HG03432 (cell line): ENCODE data around the gene ANKRD49.
A peak's percentile ranks its signal among the peaks of the same experiment; 100 is the strongest.
"Not testable (repeated sequence)": the region's sequence is repeated elsewhere in the genome, so short reads cannot be mapped to it uniquely, and the experiment has no call there.

Experiments used
- ATAC-seq: cut with Tn5 transposase; IDR thresholded peaks from one replicate; pipeline ENCODE4 v1.9.1; 2021; ENCODE audit warnings: mild to moderate bottlenecking, moderate library complexity; ENCODE audit not compliant: unreplicated experiment

ANKRD49 gene

GRCh38 chr11:94506513-94506912, 12.7 kb downstream of the ANKRD49 start:
- not testable (repeated sequence) for ATAC-seq

GRCh38 chr11:94507485-94507884, 13.7 kb downstream of the ANKRD49 start:
- ATAC-seq = no peak

- peak; percentile 87 for ATAC-seq
Observed at GRCh38 chr11:94511932-94512781, 18.4 kb downstream of the ANKRD49 start, which contains the start of gene C11orf97. Gene C11orf97 (plus strand): TSS chr11:94512461. CDS start chr11:94512529, 68 bp downstream.

- ATAC-seq = peak; percentile 30
Observed at GRCh38 chr11:94513091-94513490, 19.3 kb downstream of the ANKRD49 start.

GRCh38 chr11:94515398-94515797, 21.6 kb downstream of the ANKRD49 start:
- no peak for ATAC-seq

- ATAC-seq = no peak
Observed at GRCh38 chr11:94516725-94517124, 22.9 kb downstream of the ANKRD49 start.

- no peak for ATAC-seq
Observed at GRCh38 chr11:94518300-94518699, 24.5 kb downstream of the ANKRD49 start.

- no peak for ATAC-seq
Observed at GRCh38 chr11:94519478-94520084, 25.8 kb downstream of the ANKRD49 start.

- peak; percentile 65 for ATAC-seq
Observed at GRCh38 chr11:94521684-94522083, 27.9 kb downstream of the ANKRD49 start.

- no peak for ATAC-seq
Observed at GRCh38 chr11:94524341-94524740, 30.6 kb downstream of the ANKRD49 start.

- ATAC-seq = no peak
Observed at GRCh38 chr11:94525546-94526324, 32.0 kb downstream of the ANKRD49 start.

- no peak for ATAC-seq
Observed at GRCh38 chr11:94526645-94527438, 33.1 kb downstream of the ANKRD49 start.

GRCh38 chr11:94528551-94528950, 34.8 kb downstream of the ANKRD49 start:
- ATAC-seq = no peak

- no peak for ATAC-seq
Observed at GRCh38 chr11:94532211-94532610, 38.4 kb downstream of the ANKRD49 start.

GRCh38 chr11:94533206-94533605, 39.4 kb downstream of the ANKRD49 start:
- no peak for ATAC-seq

GRCh38 chr11:94533696-94534630, 40.2 kb downstream of the ANKRD49 start:
- ATAC-seq = no peak

GRCh38 chr11:94536386-94536785, 42.6 kb downstream of the ANKRD49 start:
- no peak for ATAC-seq

- ATAC-seq = no peak
Observed at GRCh38 chr11:94537031-94537600, 43.3 kb downstream of the ANKRD49 start.

- no peak for ATAC-seq
Observed at GRCh38 chr11:94539420-94539819, 45.6 kb downstream of the ANKRD49 start.
